Activated T-helper 1 cell treated with Interleukin-2 at 50 U/mL for 16 hours (primary cell): ENCODE measurements around the gene DIAPH3.

Source experiments
- DNase-seq: peaks from one replicate; pipeline ENCODE4 v3.0.0-alpha.2; 2020; ENCODE audit warnings: low read depth

The DIAPH3 gene

DNA sequence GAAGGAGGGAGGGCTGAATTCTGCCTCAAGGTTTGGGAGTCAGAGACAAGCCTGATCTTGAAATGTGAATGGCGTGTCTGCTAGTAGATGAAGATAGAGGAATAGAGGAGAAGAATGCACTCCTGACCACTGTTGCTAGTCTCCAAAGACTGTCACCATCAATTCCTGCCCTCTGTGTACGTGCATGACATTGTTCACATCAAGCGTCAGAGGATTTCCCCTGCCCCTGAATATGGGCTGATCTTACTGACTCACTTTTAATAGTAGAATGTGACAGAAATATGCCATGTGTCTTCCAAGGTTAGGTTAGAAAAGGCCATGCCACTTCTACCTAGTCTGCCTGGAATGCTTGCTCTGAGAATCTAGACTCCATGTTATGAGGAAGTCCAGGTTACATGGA is 538.6 kb downstream of the DIAPH3 start:
- DNase-seq = no peak

DNA sequence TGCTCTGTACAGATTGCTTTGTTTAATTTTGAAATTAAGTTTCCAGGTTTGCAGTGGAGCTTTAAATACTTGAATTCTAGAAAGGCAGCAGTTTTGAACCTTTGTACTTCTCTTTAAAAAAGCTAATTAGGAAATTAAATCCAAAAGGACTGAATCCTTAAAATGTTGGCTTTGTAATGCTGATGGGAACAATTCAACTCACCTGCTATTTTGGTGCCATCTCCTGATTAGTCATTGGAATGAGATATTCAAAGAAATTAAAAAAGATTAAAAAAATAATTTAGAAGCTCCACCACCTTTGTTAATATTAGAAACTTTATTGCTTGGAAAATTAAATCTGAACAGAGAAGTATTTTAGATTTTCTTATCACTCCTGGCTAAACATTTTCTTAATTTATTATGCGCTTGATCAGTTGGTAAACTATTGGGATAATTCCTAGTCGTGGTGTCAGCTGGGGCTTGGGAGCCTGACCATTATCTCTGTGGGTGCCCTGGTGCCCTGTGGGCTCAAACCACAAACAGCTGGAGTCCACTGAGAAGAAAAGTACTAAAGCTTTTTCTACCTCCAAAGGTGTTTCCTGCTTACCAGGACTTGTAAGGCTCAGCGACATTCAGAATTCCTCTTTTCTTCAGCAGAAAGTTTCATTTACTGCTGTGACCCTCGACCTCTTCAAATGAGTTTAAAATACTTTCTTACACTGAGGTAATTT is 540.4 kb downstream of the DIAPH3 start:
- no peak for DNase-seq

DNA sequence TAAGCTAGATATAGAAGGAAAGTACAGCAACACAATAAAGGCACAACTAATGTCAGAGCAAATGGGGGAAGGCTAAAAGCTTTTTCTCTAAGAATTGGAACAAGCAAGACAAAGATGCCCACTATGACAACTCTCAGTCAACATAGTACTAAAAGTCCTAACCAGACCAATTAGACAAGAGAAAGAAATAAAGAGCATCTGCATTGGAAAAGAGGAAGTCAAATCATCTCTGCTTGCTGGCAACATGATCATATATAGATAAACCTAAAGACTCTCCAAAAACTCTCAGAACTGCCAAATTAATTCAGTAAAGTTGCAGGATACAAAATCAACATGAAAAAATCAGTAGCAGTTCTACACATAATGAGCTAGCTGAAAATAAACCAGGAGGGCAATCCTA is 542.0 kb downstream of the DIAPH3 start:
- no peak for DNase-seq
